Activated CD8-positive, alpha-beta T cell treated with anti-CD3 and anti-CD28 coated beads, Interleukin-2, amount 10 ng/mL, durations not matched to agents 7 days and 5 days (primary cell): ENCODE measurements around the gene E2F2. TPM values are rescaled to one million over a fixed set of nuclear protein-coding genes. Genes with fewer than 3 reads are reported as not detected.
"Not testable (repeated sequence)": the region's sequence is repeated elsewhere in the genome, so short reads cannot be mapped to it uniquely, and the experiment has no call there.

Experiments used
- ATAC-seq: fragments of 150-1000 bp; cut with Tn5 transposase; one replicate; pipeline ENCODE4 v1.10.0; 2021; ENCODE audit warnings: moderate library complexity
- CTCF ChIA-PET: fragments of 350-600 bp; sonication (Branson Sonifier 250); formaldehyde crosslinking; loops from one replicate; lab custom pipeline; 2021; ENCODE audit warnings: antibody characterized with exemption; lab: Charles Lee
- POLR2A ChIA-PET: fragments of 350-600 bp; sonication (Branson Sonifier 250); formaldehyde crosslinking; loops from one replicate; lab custom pipeline; 2021; ENCODE audit warnings: antibody characterized with exemption; lab: Charles Lee
- DNase-seq: peaks from one replicate; pipeline ENCODE4 v3.0.0-alpha.2; 2020
- H3K27ac Mint-ChIP-seq: one replicate; pipeline ENCODE4 v1.8.0; 2021; ENCODE audit warnings: mild to moderate bottlenecking, mixed read lengths
- H3K27me3 Mint-ChIP-seq: one replicate; pipeline ENCODE4 v1.8.0; 2021; ENCODE audit warnings: low read depth, mixed read lengths
- H3K36me3 Mint-ChIP-seq: one replicate; pipeline ENCODE4 v1.8.0; 2021; ENCODE audit warnings: low read depth, mixed read lengths
- H3K4me1 Mint-ChIP-seq: one replicate; pipeline ENCODE4 v1.8.0; 2021; ENCODE audit warnings: low read depth, mixed read lengths
- H3K4me3 Mint-ChIP-seq: one replicate; pipeline ENCODE4 v1.8.0; 2021; ENCODE audit warnings: mild to moderate bottlenecking, mixed read lengths
- H3K9me3 Mint-ChIP-seq: one replicate; pipeline ENCODE4 v1.8.0; 2022; ENCODE audit warnings: mixed read lengths; ENCODE audit not compliant: insufficient read depth
- total RNA-seq, 2 experiments: library from RNA; stranded (reverse); gene quantifications; one replicate each; pipeline ENCODE4 v1.2.3, GENCODE V29; 2021

The E2F2 gene
- total RNA-seq, 2 experiments from 2014 or later: 75.0 to 80.3 TPM

GRCh38 chr1:23544444-23545389, 13.7 kb upstream of the E2F2 start:
- Mint-ChIP-seq H3K36me3 (no peaks in the 10 kb centered on the region), H3K4me1 (peaks cover 13% of the 10 kb centered on the region), H3K27ac (no peak overlapping the region), H3K4me3 (no peak overlapping the region), H3K27me3 (no peaks in the 10 kb centered on the region), H3K9me3 (no peaks in the 10 kb centered on the region)
- ChIA-PET CTCF (interaction anchor here (0.6 to 23.9 kb wide), 33 partner anchors 8 to 201 kb away, joined by 3 to 1062 read pairs (median 4); partner anchors contain the start of genes E2F2 and ID3), POLR2A (interaction anchor here (0.6 to 2.8 kb wide), 4 partner anchors 55 to 92 kb away, joined by 3 to 20 read pairs (median 3); no protein-coding TSS in a partner anchor)
- DNase-seq: peak; percentile 81
- ATAC-seq: peak; percentile 47

- Mint-ChIP-seq H3K4me1 (peaks cover 16% of the 10 kb centered on the region), H3K36me3 (no peaks in the 10 kb centered on the region), H3K4me3 (no peak overlapping the region), H3K9me3 (no peaks in the 10 kb centered on the region), H3K27ac (no peak overlapping the region), H3K27me3 (no peaks in the 10 kb centered on the region)
- ATAC-seq (no peak), DNase-seq (no peak)
- ChIA-PET POLR2A (interaction anchor here (0.6 to 2.8 kb wide), 2 partner anchors 11 to 93 kb away, joined by 3 to 20 read pairs; no protein-coding TSS in a partner anchor), CTCF (interaction anchor here (0.7 to 23.9 kb wide), 14 partner anchors 9 to 202 kb away, joined by 3 to 1062 read pairs (median 12); partner anchors contain the start of genes E2F2 and ID3)
These were observed 12.8 kb upstream of the E2F2 start for GRCh38 chr1:23543707-23544443.

GRCh38 chr1:23542940-23543339, 11.9 kb upstream of the E2F2 start:
- CTCF ChIA-PET: interaction anchor here (0.6 to 23.9 kb wide), 4 partner anchors 12 to 112 kb away, joined by 3 to 1062 read pairs (median 132); no protein-coding TSS in a partner anchor
- H3K36me3 Mint-ChIP-seq, H3K27me3 Mint-ChIP-seq, H3K4me3 Mint-ChIP-seq, POLR2A ChIA-PET, H3K27ac Mint-ChIP-seq, ATAC-seq, H3K9me3 Mint-ChIP-seq, DNase-seq: not testable (repeated sequence)
- H3K4me1 Mint-ChIP-seq: peaks cover 16% of the 10 kb centered on the region

- CTCF ChIA-PET: interaction anchor here (0.6 to 23.9 kb wide), 39 partner anchors 9 to 440 kb away, joined by 3 to 1062 read pairs (median 4); partner anchors contain the start of genes ASAP3, E2F2, HTR1D and ID3
- Mint-ChIP-seq H3K27ac (peak overlapping the region; percentile 64), H3K36me3 (no peaks in the 10 kb centered on the region), H3K4me3 (peak overlapping the region; percentile 5), H3K9me3 (no peaks in the 10 kb centered on the region), H3K4me1 (peaks cover 21% of the 10 kb centered on the region), H3K27me3 (no peaks in the 10 kb centered on the region)
- DNase-seq: peak; percentile 97
- peak; percentile 97 for ATAC-seq
- POLR2A ChIA-PET: interaction anchor here (0.6 to 1.3 kb wide), 6 partner anchors 9 to 152 kb away, joined by 3 to 8 read pairs (median 4); partner anchors contain the start of genes E2F2 and RPL11
These were observed 8.7 kb upstream of the E2F2 start for GRCh38 chr1:23539698-23540266.

GRCh38 chr1:23537296-23537973, 6.4 kb upstream of the E2F2 start:
- Mint-ChIP-seq H3K4me3 (no peak overlapping the region), H3K27ac (no peak overlapping the region), H3K36me3 (no peaks in the 10 kb centered on the region), H3K27me3 (no peaks in the 10 kb centered on the region), H3K4me1 (peaks cover 35% of the 10 kb centered on the region), H3K9me3 (no peaks in the 10 kb centered on the region)
- DNase-seq (no peak), ATAC-seq (no peak)
- ChIA-PET CTCF (interaction anchor here (1.3 to 15.4 kb wide), 4 partner anchors 9 to 100 kb away, joined by 4 to 262 read pairs (median 116); no protein-coding TSS in a partner anchor), POLR2A (interaction anchor here (0.9 to 1.2 kb wide), 2 partner anchors 12 to 16 kb away, joined by 5 to 6 read pairs; no protein-coding TSS in a partner anchor)

- no peak overlapping the region for H3K4me3 Mint-ChIP-seq
- H3K27ac Mint-ChIP-seq: peak overlapping the region; percentile 35
- CTCF ChIA-PET: interaction anchor here (1.0 to 15.4 kb wide), 4 partner anchors 11 to 103 kb away, joined by 3 to 262 read pairs (median 4); no protein-coding TSS in a partner anchor
- H3K36me3 Mint-ChIP-seq: peaks cover 18% of the 10 kb centered on the region
- ATAC-seq: no peak
- peaks cover 42% of the 10 kb centered on the region for H3K4me1 Mint-ChIP-seq
- no peaks in the 10 kb centered on the region for H3K9me3 Mint-ChIP-seq
- H3K27me3 Mint-ChIP-seq: no peaks in the 10 kb centered on the region
- POLR2A ChIA-PET: no interaction called here
- no peak for DNase-seq
These were observed 2.4 kb upstream of the E2F2 start for GRCh38 chr1:23533246-23534023.

GRCh38 chr1:23531562-23532094, 595 bp upstream of the E2F2 start:
- peaks cover 54% of the 10 kb centered on the region for H3K4me1 Mint-ChIP-seq
- DNase-seq: no peak
- H3K9me3 Mint-ChIP-seq: no peaks in the 10 kb centered on the region
- ATAC-seq: no peak
- H3K27me3 Mint-ChIP-seq: no peaks in the 10 kb centered on the region
- peak overlapping the region; percentile 96 for H3K4me3 Mint-ChIP-seq
- peaks cover 33% of the 10 kb centered on the region for H3K36me3 Mint-ChIP-seq
- peak overlapping the region; percentile 94 for H3K27ac Mint-ChIP-seq
- ChIA-PET CTCF (interaction anchor here (0.7 to 15.4 kb wide), 11 partner anchors 8 to 187 kb away, joined by 3 to 262 read pairs (median 9); partner anchors contain the start of genes HNRNPR and RPL11), POLR2A (interaction anchor here (0.7 to 2.9 kb wide), 7 partner anchors 11 to 160 kb away, joined by 3 to 10 read pairs (median 6); partner anchors contain the start of gene RPL11)

GRCh38 chr1:23530087-23530746, 816 bp downstream of the E2F2 start:
- ATAC-seq (peak; percentile 23), DNase-seq (peak; percentile 53)
- H3K36me3 Mint-ChIP-seq: peaks cover 44% of the 10 kb centered on the region
- H3K4me3 Mint-ChIP-seq: peak overlapping the region; percentile 92
- peak overlapping the region; percentile 87 for H3K27ac Mint-ChIP-seq
- H3K27me3 Mint-ChIP-seq: no peaks in the 10 kb centered on the region
- POLR2A ChIA-PET: interaction anchor here (0.5 to 2.9 kb wide), 13 partner anchors 9 to 1702 kb away, joined by 3 to 10 read pairs (median 5); partner anchors contain the start of genes HNRNPR, PNRC2 and SYF2
- CTCF ChIA-PET: interaction anchor here (1.1 to 15.4 kb wide), 6 partner anchors 10 to 108 kb away, joined by 3 to 262 read pairs (median 26); partner anchors contain the start of gene ASAP3
- H3K4me1 Mint-ChIP-seq: peaks cover 68% of the 10 kb centered on the region
- H3K9me3 Mint-ChIP-seq: no peaks in the 10 kb centered on the region
